ENCODE results near the gene BRD2.

Gene BRD2

DNA sequence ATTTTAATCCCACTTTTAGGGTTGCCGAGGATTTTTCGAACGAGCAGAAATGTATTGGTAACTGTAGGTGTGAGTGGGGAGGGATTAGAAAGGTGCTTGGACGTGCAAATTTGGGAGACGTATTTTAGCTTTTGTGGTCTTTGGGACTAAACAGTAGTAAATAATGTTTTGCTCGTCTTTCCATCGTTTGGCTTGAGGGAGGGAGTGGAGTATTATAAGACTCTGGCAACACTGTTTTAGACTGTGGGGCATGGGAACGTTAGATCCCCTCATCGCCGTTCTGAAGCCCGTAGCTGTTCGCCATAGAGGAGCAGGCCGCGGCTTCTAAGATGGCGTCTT lies 2.8 kb downstream of the BRD2 start:
- in situ Hi-C loops (cut with MboI; ENCODE audit: low sequenced_read_pairs), result no loop called here

DNA sequence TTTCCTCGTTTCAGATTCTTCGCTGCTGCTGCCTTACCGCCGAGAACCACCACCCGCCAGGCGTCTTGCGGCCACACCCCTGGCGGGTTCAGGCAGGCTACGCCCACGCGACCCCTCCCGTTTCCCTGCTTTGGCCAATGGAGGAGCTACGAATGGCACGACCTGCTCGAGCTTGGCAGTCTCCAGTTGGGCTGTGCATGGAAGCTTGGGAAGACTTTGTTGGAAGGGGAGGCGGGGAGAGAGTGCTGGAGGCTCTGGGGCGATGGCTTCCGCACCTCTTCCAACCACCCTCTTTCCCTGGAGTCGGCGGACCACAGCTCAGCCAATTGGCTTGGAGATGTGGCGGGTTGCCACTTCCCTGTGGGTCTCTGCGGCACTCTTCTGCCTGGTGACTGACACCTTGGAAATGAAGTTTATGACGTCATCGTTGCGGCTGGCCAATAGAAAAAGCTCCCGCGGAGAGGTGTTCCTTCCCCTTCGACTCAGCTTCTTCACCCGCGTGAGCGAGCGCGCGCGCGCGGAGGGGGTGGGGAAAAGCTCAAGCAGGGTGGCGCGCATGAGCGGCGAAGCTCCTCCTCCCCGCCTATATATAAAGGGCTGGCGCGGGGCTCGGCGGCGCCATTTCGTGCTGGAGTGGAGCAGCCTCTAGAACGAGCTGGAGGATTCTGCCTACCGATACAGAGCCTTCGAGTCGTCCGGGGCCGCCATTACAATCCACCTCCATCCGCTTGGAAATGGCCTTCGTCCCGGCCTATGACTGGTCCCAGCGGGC lies 3.4 kb downstream of the BRD2 start:
- in situ Hi-C loops (cut with MboI; ENCODE audit: low sequenced_read_pairs), result no loop called here

DNA sequence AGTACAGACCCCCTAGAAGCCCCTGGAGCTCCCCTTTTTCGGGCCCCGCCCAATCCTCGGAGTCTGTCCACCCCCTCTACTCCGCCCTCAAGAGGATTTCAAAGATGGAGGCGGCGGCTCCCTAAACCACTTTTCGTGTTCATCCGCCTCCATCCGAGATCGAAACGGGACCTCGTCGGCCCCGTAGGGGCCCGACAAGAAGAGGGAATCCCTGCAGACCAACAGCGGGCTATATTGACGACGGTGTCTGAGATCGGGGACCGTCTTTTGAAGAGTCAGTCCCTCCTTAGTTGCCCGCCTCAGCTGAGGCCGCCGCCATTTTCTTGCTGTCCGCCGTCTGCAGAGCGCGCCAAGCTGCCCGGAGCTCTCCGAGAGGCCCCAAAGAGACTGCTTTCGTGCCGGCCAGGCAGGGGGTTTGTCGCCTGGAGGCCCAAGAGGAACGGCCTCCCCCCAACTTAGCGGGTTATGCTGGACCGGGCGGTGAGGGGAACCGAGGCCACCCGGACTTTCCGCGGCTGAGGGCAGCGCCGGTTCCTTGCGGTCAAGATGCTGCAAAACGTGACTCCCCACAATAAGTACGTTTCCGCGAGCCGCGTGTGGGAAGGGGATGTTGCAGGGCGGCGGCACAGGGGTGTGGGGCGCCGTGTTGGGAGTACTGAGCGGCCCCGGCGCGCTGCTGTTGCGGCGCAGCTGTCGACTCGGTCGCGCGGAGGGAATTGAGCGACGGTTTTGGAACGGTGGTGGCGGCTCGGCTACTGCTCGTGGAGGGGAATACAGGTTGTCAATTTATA lies 4.2 kb downstream of the BRD2 start:
- in situ Hi-C loops (cut with MboI; ENCODE audit: low sequenced_read_pairs), result no loop called here

DNA sequence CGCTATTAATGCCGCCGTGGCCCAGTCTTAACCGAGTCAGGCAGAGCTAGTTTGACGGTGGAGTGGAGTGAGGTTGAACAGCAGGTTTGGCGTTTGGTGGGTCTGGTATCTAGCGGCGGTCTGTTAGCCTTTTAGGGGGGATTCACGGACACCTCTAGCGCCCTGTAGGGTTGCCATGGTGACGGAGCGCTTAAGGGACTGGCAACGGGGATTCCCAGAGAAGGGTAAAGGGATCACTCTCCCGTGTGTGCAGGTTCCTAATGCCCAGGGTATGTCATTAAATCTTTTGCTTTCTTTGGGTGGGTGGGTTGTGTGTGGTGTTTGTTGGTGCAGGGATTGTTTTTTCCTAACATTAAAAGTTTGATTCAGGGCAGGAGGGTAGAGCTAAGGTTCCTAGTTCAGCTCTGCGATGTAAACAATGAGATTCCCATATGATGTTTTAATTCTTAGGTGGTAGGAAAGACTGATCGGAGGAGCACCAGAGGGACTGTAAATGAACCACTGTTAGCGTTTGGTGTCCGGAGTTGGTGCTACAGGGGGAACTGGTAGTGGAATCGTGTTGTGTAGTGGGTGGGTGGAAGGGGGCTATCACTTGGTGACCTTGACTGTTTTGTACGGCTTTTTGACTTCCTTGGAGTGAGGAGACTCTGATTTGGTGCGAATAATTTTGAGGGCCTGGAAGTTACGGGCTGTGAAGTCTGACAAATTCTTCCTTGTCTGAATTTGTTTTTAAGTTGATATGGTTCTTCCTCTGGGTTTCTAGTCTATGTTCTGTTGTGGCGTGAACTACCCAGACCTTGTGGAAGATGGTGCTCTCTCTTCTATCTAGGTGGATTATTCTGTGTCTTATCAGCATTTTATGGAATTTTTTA lies 5.0 kb downstream of the BRD2 start:
- in situ Hi-C loops (cut with MboI; ENCODE audit: low sequenced_read_pairs), result no loop called here

DNA sequence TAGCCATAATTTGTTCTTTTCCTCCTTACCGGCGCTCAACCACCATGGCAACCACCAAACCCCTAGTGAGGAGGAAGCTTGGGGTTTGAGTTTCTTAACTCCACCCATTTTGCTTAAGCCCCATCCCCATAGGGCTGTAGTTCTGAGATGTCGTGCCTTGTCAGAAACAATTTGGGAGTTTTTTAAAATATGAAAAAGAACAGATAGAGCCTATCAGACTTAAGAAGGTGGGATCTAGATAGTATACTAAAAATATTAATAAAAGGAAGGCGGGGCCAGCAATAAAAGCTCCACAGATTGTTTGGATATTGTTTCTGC lies 5.6 kb downstream of the BRD2 start:
- in situ Hi-C loops (cut with MboI; ENCODE audit: low sequenced_read_pairs), result no loop called here

DNA sequence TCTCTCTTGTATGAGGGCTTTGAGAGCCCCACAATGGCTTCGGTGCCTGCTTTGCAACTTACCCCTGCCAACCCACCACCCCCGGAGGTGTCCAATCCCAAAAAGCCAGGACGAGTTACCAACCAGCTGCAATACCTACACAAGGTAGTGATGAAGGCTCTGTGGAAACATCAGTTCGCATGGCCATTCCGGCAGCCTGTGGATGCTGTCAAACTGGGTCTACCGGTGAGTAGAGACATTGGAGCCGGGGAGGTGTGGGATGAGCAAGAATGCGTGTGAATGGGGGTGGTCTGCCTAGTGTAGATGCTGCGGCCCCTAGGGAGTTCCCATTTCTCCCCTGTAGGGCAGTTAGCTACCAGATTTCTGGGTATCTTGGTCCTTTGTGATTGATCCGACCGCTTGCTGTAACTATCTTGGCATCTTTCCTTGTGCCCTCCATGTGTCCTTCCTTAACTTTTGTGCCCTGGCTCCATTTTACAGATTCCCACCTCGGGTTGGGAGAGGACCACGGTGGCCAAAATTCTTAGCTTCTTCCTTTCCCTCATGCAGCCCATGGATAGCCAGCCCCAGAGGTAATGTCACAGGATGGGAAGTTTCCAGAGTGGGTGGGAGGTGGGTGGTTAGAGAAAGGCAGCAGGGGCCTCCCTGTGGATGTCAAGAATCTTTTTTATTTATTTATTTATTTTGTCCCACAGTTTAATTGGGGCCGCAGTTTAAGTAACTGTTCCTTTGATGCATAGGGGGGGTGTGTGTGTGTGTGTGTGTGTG lies 6.3 kb downstream of the BRD2 start:
- in situ Hi-C loops (cut with MboI; ENCODE audit: low sequenced_read_pairs), result no loop called here

DNA sequence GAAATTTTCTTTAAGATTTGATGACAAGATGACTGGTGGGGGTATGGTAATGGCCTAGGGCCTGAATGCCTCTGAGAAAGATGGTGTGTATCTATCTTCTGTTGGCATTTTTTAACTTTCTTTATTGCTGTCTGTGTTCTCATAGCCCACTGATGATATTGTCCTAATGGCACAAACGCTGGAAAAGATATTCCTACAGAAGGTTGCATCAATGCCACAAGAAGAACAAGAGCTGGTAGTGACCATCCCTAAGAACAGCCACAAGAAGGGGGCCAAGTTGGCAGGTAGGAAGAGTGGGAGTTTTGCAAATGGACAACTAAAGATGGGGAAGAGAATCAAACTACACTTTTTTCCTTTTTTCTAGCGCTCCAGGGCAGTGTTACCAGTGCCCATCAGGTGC lies 7.5 kb downstream of the BRD2 start:
- in situ Hi-C loops (cut with MboI; ENCODE audit: low sequenced_read_pairs), result no loop called here

DNA sequence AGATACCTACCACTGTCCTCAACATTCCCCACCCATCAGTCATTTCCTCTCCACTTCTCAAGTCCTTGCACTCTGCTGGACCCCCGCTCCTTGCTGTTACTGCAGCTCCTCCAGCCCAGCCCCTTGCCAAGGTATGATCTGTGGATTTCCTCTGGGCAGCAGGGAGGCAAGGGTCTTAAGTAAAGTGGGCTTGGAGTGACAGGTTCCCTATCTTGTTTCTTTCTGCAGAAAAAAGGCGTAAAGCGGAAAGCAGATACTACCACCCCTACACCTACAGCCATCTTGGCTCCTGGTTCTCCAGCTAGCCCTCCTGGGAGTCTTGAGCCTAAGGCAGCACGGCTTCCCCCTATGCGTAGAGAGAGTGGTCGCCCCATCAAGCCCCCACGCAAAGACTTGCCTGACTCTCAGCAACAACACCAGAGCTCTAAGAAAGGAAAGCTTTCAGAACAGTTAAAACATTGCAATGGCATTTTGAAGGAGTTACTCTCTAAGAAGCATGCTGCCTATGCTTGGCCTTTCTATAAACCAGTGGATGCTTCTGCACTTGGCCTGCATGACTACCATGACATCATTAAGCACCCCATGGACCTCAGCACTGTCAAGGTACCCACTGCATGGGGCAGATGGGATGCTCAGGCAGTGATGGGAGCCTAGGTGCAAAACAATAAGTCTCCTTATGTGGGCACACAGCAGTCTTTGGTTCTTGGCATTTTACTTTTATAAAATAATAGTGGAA lies 8.1 kb downstream of the BRD2 start:
- in situ Hi-C loops (cut with MboI; ENCODE audit: low sequenced_read_pairs), result no loop called here

DNA sequence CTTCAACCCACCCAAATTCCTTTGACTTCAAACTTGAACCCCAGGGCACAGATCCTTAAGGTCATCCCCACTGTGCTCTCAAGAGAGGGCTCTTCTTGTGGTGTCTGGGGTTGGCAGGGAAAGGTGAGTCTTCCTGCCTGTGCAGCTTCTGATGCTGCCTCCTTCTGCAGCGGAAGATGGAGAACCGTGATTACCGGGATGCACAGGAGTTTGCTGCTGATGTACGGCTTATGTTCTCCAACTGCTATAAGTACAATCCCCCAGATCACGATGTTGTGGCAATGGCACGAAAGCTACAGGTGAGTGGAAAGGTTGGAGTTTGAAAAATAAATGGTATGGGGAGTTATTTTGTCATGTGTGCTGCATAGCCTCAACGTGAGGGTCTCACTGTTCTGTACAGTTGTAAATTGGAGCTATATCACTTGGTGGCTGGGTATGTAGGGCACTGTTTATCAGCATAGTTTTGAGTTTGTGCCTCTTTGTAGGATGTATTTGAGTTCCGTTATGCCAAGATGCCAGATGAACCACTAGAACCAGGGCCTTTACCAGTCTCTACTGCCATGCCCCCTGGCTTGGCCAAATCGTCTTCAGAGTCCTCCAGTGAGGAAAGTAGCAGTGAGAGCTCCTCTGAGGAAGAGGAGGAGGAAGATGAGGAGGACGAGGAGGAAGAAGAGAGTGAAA lies 9.0 kb downstream of the BRD2 start:
- in situ Hi-C loops (cut with MboI; ENCODE audit: low sequenced_read_pairs), result no loop called here

DNA sequence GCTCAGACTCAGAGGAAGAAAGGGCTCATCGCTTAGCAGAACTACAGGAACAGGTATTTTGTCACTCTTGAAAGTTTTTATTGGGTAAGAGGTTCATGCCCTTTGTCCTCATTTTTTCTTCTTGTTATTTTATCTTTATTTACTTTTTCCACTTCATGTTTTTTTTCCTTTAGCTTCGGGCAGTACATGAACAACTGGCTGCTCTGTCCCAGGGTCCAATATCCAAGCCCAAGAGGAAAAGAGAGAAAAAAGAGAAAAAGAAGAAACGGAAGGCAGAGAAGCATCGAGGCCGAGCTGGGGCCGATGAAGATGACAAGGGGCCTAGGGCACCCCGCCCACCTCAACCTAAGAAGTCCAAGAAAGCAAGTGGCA lies 9.5 kb downstream of the BRD2 start:
- in situ Hi-C loops (cut with MboI; ENCODE audit: low sequenced_read_pairs), result no loop called here

DNA sequence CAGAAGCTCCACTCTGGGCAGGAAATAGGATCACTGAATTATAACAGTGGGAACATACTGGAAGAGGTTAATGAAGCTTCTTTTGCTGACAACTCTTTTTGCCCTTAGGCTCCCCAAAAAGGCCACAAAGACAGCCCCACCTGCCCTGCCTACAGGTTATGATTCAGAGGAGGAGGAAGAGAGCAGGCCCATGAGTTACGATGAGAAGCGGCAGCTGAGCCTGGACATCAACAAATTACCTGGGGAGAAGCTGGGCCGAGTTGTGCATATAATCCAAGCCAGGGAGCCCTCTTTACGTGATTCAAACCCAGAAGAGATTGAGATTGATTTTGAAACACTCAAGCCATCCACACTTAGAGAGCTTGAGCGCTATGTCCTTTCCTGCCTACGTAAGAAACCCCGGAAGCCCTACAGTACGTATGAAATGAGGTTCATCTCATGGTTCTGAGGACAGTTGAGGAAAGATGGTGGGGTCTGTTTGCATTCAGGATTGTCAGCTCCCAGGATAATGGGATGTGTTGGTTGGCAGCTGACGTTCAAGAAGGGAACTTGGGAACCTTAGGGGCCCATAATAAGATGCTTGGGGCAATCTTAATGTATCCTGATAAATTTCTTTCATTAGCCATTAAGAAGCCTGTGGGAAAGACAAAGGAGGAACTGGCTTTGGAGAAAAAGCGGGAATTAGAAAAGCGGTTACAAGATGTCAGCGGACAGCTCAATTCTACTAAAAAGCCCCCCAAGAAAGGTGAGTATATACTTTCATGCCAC lies 11.5 kb downstream of the BRD2 start:
- in situ Hi-C loops (cut with MboI; ENCODE audit: low sequenced_read_pairs), result no loop called here

DNA sequence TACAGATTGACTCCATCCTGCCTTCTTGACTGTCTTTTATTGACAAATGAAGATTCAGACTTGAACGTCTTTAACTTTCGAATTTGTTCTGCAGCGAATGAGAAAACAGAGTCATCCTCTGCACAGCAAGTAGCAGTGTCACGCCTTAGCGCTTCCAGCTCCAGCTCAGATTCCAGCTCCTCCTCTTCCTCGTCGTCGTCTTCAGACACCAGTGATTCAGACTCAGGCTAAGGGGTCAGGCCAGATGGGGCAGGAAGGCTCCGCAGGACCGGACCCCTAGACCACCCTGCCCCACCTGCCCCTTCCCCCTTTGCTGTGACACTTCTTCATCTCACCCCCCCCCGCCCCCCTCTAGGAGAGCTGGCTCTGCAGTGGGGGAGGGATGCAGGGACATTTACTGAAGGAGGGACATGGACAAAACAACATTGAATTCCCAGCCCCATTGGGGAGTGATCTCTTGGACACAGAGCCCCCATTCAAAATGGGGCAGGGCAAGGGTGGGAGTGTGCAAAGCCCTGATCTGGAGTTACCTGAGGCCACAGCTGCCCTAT lies 12.2 kb downstream of the BRD2 start:
- in situ Hi-C loops (cut with MboI; ENCODE audit: low sequenced_read_pairs), result no loop called here

DNA sequence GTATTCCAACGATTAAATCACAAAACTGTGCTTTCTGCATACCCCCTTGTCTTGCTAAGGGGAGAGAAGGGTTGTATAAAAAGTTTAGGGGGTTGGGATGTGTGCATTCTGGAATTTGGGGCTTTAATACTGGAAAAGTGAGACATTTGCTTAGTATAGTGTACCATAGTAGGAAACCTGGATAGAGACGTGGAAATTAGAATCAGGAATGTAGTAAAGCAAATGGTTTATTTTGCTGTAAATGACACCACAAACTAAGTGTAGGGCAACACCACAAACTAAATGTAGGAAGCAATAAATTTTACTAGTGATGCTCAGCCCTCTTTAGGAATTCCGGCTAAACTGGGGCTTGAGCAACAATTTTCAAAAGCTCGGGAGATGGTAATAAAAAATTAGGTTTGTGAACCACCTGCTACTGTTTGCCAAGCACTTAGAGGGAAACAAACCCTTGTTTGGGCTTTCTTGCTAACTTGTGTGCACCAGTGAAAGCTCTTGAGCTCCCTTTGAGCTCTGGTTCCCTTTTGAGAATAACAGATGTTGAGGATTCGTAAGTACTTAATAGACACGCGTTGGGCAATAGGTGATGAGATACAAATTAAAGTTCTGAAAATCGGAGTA lies 13.8 kb downstream of the BRD2 start:
- in situ Hi-C loops (cut with MboI; ENCODE audit: low sequenced_read_pairs), result no loop called here

DNA sequence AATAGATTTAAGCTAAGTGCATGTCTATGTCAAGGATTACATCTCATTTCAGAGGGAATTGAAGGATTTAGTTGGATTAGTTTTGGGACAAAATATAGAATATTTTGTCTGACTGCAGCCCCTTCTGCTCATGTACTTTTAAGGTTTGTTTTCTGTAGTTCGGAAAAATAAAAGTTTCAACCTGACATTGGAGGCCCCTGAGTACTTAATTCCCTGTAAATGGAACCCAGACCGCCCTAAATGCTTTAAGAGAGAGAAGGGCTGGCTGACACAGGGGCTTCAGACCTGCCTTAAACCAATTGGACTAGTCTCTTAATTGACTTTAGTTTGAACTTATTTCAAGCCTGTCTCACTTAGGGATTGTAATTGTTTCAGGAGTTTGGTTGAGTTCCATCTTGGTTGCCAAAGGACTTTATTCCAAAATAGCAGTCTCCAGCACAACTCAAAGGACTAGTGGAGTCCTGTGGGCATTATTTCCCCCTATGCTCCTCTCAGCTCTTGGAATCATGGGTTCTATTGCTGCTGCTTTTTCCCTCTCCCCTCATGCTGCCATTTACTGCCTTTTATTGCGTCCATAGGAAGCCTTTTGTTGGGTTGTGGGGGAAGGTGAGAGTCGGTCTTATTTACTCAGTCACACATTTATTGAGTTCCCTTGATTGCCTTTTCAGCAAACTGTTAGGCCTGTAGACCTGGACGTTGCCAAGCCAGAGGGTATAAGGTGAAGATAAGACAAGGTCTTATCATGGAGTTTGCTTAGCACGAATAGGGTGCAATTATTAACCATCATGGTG lies 14.5 kb downstream of the BRD2 start:
- in situ Hi-C loops (cut with MboI; ENCODE audit: low sequenced_read_pairs), result no loop called here

DNA sequence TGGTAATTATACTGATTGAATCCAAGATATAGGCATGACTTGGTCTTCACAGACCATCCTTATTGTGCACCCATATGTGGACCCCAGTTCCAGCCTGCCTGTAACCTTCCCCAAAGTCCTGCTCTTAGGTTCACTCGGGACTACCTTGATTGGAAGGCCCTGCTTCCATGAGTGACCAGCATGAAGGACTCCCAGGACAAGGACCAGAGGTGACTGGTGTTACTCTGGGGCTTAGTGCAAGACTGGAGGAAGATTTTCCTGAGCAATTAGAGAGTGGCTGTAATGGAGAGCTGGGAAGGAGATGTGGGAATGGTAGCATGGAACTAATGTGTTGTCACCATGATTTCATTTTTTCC lies 15.1 kb downstream of the BRD2 start:
- in situ Hi-C loops (cut with MboI; ENCODE audit: low sequenced_read_pairs), result no loop called here

DNA sequence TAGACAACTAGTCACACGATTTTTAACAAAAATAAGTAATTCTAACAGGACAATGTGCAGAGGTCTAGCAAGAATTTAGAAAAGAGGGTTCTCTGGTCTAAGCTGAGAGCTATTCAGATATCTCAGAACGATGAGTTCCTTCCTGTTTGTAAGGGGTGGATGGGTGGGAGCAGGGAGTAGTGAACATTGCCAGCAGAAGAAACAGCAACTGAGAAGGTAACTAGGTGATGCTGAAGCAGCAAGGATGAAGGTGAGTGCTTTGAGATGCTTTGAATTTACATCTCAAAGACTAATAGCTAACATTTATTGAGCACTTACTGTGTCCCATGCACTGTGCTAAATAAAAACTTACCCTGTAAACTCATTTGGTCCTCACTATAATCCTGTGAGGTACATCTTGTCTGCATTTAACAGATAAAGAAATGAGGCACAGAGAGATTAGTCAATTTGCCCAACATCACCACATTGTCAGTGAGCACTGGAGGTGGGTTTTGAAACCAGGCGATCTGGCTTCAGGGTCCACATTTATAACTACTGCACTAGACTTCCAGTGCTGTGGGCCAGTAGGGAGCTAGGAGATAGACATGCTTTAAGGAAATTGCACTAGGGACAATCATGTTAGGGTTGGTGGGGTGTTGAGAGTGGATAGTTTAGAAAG lies 15.7 kb downstream of the BRD2 start:
- in situ Hi-C loops (cut with MboI; ENCODE audit: low sequenced_read_pairs), result no loop called here
